K562 treated with DMSO at 1 percent for 24 hours (cell line): ENCODE measurements around the gene TTLL7. TPM values are rescaled to one million over a fixed set of nuclear protein-coding genes. Genes with fewer than 3 reads are reported as not detected.

ENCODE experiments used
- total RNA-seq: library from RNA; unstranded; fragments of 300-600 nt; gene quantifications from 2 replicates; pipeline ENCODE4 v1.2.3, GENCODE V29; 2022; ENCODE audit warnings: low read depth; ENCODE audit not compliant: insufficient read depth

TTLL7 gene, protein sequence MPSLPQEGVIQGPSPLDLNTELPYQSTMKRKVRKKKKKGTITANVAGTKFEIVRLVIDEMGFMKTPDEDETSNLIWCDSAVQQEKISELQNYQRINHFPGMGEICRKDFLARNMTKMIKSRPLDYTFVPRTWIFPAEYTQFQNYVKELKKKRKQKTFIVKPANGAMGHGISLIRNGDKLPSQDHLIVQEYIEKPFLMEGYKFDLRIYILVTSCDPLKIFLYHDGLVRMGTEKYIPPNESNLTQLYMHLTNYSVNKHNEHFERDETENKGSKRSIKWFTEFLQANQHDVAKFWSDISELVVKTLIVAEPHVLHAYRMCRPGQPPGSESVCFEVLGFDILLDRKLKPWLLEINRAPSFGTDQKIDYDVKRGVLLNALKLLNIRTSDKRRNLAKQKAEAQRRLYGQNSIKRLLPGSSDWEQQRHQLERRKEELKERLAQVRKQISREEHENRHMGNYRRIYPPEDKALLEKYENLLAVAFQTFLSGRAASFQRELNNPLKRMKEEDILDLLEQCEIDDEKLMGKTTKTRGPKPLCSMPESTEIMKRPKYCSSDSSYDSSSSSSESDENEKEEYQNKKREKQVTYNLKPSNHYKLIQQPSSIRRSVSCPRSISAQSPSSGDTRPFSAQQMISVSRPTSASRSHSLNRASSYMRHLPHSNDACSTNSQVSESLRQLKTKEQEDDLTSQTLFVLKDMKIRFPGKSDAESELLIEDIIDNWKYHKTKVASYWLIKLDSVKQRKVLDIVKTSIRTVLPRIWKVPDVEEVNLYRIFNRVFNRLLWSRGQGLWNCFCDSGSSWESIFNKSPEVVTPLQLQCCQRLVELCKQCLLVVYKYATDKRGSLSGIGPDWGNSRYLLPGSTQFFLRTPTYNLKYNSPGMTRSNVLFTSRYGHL
- total RNA-seq = 1.8 and 2.1 TPM in 2 replicates

DNA sequence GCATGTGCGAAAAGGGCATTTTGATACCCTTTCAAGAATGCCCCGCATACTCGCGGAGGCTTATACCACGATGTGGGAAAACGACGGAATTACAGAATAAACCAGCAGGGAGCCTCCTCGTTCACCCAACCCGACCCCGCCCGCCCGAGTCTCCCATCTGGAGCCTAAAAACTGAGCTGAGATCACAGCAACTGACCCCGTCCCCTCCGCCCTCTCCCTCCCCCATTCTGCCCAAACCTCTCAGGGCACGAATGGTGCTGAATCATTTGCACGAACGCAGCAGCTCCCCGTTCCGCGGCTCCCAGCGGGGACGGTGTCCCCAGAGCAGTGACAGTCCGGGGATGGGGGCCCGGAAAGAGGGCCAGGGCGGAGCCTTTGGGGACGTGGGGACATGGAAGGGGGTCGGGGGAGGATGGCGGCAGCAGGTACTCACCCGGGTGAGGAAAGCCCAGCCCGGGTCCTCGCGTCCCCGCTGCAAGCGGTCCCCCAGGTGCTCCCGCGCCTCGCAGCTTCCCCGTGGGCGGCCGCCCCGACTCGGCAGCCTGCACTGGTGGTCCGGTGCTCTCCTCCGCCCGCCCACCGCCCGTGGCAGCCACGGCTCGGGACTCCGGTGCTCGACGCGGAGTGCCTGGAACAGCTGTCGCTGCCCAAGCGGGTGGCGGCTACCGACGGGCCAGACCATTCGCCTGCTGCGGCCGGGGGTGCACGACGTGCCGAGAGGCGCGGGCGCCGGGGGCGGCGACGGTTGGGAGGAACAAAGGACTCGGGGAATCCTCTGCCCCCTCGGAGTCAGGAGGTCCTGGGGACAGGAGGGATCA, at the start of gene TTLL7:
TSS of gene TTLL7 (minus strand) at position 635 of the 818 bp plus-strand sequence. CDS start 46,921 bp downstream, outside the sequence.

Other genes with a start within 250 kb of the TTLL7 start
- 4.0 and 4.8 TPM in 2 replicates for gene PRKACB, start 145.1 kb upstream of the TTLL7 start, total RNA-seq